Stimulated activated naive CD8-positive, alpha-beta T cell treated with anti-CD3 and anti-CD28 coated beads, Interleukin-15, amount 100 ng/mL, for 72 hours (primary cell): ENCODE results near the gene DLG5.

ENCODE experiments used
- ATAC-seq: fragments of 150-1000 bp; cut with Tn5 transposase; 2 replicates; pipeline ENCODE4 v1.10.0; 2021; ENCODE audit warnings: mild to moderate bottlenecking, moderate library complexity
- DNase-seq, 2 donors: peaks; one replicate each; pipeline ENCODE4 v3.0.0; 2021 to 2022
- H3K27ac Mint-ChIP-seq, 2 donors: one replicate each; pipeline ENCODE4 v1.8.0; 2022; ENCODE audit warnings: mild to moderate bottlenecking in 2 of 2, mixed read lengths in 2 of 2, moderate library complexity in 2 of 2
- H3K27me3 Mint-ChIP-seq: one replicate; pipeline ENCODE4 v1.8.0; 2022; ENCODE audit warnings: mixed read lengths
- H3K4me1 Mint-ChIP-seq: one replicate; pipeline ENCODE4 v1.8.0; 2022; ENCODE audit warnings: mild to moderate bottlenecking, mixed read lengths
- H3K4me3 Mint-ChIP-seq, 2 donors: one replicate each; pipeline ENCODE4 v1.8.0; 2022; ENCODE audit warnings: mild to moderate bottlenecking in 2 of 2, mixed read lengths in 2 of 2, moderate library complexity in 1 of 2
- H3K9me3 Mint-ChIP-seq, 2 donors: one replicate each; pipeline ENCODE4 v1.8.0; 2022; ENCODE audit warnings: mixed read lengths in 2 of 2

The DLG5 gene

DNA sequence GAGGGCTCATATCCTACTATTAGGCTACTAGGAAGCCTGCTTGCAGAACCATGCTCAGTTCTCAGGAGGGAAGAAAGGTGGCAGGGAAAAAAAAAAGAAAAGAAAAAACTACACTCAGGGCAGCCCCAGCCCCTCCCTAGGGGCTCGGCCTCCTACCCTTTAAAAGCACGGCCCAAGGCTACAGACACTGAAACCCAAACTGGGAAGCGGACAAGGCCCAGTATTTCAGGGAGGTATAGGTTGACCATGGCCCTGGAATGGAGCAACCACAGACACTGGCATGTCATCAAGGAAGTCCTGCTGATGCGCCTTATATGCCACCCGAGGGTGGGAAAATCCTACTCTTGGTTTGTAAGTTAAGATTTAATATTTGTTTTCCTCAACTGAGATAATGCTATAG, 50.8 kb downstream of the DLG5 start:
- no peak overlapping the region for H3K4me3 Mint-ChIP-seq

DNA sequence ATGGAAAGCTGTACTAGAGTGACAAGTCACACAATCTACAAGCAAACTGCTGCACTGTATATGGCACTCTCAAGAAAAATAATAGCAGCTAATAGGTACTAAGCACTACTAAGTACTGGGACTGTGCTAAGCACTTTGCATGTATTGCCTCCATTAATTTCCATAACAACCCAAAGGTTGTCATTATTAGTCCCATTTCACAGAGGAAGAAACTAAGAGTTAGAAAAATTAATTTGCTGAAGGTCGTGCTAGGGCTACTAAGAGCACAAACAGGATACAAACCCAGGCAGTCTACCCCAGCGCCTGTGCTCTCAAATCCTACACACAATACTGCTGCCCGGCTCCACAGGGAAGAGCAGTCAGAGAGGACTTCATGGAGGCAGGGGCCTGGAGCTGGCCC, 51.7 kb downstream of the DLG5 start:
- ATAC-seq, result no peak
- H3K9me3 Mint-ChIP-seq, result no peaks in the 10 kb centered on the region
- no peak overlapping the region for H3K4me3 Mint-ChIP-seq
- H3K27me3 Mint-ChIP-seq, result peaks cover 15% of the 10 kb centered on the region
- H3K27ac Mint-ChIP-seq, result no peak overlapping the region
- peaks cover 26% of the 10 kb centered on the region for H3K4me1 Mint-ChIP-seq
- DNase-seq, result no peak

More for the DNA sequence above, 50.8 kb downstream of the DLG5 start:
- peaks cover 15% of the 10 kb centered on the region for H3K27me3 Mint-ChIP-seq
- H3K27ac Mint-ChIP-seq, result no peak overlapping the region
- ATAC-seq (no peak), DNase-seq (no peak)
- H3K9me3 Mint-ChIP-seq, result no peaks in the 10 kb centered on the region
- peaks cover 26% of the 10 kb centered on the region for H3K4me1 Mint-ChIP-seq

GRCh38 chr10:77873536-77874380, 52.8 kb downstream of the DLG5 start:
- Mint-ChIP-seq H3K27ac (peak overlapping the region; percentile 89 to 91), H3K9me3 (no peaks in the 10 kb centered on the region), H3K27me3 (peaks cover 11% of the 10 kb centered on the region), H3K4me1 (peaks cover 26% of the 10 kb centered on the region), H3K4me3 (peak overlapping the region; percentile 5 to 59)
- DNase-seq (peak; percentile 66 to 77), ATAC-seq (peak; percentile 92)

GRCh38 chr10:77872947-77873535, 53.5 kb downstream of the DLG5 start:
- Mint-ChIP-seq H3K4me1 (peaks cover 23% of the 10 kb centered on the region), H3K9me3 (no peaks in the 10 kb centered on the region), H3K27ac (no peak overlapping the region), H3K4me3 (no peak overlapping the region), H3K27me3 (peaks cover 4% of the 10 kb centered on the region)
- no peak for ATAC-seq
- DNase-seq, result no peak

- no peaks in the 10 kb centered on the region for H3K9me3 Mint-ChIP-seq
- DNase-seq, result no peak
- no peak overlapping the region for H3K4me3 Mint-ChIP-seq
- peaks cover 16% of the 10 kb centered on the region for H3K4me1 Mint-ChIP-seq
- H3K27me3 Mint-ChIP-seq, result no peaks in the 10 kb centered on the region
- no peak for ATAC-seq
- H3K27ac Mint-ChIP-seq, result peak overlapping the region in 1 of 2 donors; percentile 22
Observed at GRCh38 chr10:77872151-77872946, 54.2 kb downstream of the DLG5 start.

GRCh38 chr10:77869626-77870420, 56.7 kb downstream of the DLG5 start:
- Mint-ChIP-seq H3K4me3 (no peak overlapping the region), H3K27me3 (no peaks in the 10 kb centered on the region), H3K27ac (no peak overlapping the region), H3K4me1 (peaks cover 25% of the 10 kb centered on the region), H3K9me3 (no peaks in the 10 kb centered on the region)
- no peak for ATAC-seq
- no peak for DNase-seq

- DNase-seq (no peak), ATAC-seq (no peak)
- peaks cover 18% of the 10 kb centered on the region for H3K4me1 Mint-ChIP-seq
- H3K27ac Mint-ChIP-seq, result no peak overlapping the region
- H3K9me3 Mint-ChIP-seq, result no peaks in the 10 kb centered on the region
- no peak overlapping the region for H3K4me3 Mint-ChIP-seq
- no peaks in the 10 kb centered on the region for H3K27me3 Mint-ChIP-seq
Observed at GRCh38 chr10:77868523-77868922, 58.0 kb downstream of the DLG5 start.

DNA sequence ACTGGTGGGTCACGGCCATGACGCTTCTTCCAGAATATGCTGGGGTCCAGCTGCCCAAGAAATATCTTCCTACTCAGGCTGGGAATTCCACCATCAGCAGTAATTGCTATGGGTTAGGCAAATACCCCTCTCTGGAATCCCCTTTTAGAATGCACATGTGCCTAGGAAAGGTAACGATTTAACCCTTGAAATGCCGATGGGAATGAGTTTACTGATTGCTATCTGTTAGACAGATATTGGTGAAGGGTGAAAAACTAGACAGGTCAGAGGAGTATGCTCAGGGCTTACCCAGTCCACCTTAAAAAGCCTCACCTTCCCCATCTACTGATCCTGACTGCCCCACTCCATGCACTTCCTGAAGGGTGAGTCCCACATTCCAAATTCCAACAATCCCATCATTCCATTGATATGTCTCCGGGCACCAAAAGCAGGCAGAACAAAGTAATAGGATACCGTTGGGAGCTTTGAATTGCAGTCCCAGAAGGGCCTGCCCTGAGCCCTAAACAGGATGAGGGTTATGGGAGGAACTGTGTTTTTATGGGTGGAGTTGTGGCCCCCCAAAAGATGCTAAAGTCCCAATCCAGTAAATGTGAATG, 59.3 kb downstream of the DLG5 start:
- no peak for DNase-seq
- Mint-ChIP-seq H3K9me3 (no peaks in the 10 kb centered on the region), H3K27me3 (no peaks in the 10 kb centered on the region), H3K27ac (no peak overlapping the region), H3K4me3 (no peak overlapping the region), H3K4me1 (peaks cover 9% of the 10 kb centered on the region)
- ATAC-seq, result no peak

DNA sequence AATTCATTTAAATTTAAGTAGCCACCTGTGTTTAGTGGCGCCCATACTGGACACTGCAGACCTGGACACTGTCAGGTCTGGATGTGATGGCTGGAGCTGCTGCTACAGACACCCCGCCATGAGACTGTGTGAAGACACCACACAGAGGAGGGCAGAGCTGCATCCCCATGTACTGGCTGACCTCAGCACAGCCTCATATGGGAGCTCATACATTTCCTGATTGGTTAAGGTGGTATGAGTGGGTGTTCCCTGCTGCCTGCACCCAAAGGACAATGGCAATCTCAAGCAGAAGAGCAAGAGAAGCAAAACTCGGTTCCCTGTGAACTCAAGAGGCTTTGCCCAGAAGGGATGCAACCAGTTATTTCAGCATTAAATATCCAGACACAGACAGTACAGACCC, 60.0 kb downstream of the DLG5 start:
- H3K27ac Mint-ChIP-seq, result no peak overlapping the region
- peaks cover 9% of the 10 kb centered on the region for H3K4me1 Mint-ChIP-seq
- DNase-seq, result no peak
- H3K4me3 Mint-ChIP-seq, result no peak overlapping the region
- no peaks in the 10 kb centered on the region for H3K9me3 Mint-ChIP-seq
- no peaks in the 10 kb centered on the region for H3K27me3 Mint-ChIP-seq
- ATAC-seq, result no peak

GRCh38 chr10:77865580-77866324, 60.8 kb downstream of the DLG5 start:
- H3K27ac Mint-ChIP-seq, result peak overlapping the region in 1 of 2 donors; percentile 19
- DNase-seq (no peak), ATAC-seq (no peak)
- peaks cover 9% of the 10 kb centered on the region for H3K4me1 Mint-ChIP-seq
- H3K27me3 Mint-ChIP-seq, result no peaks in the 10 kb centered on the region
- no peak overlapping the region for H3K4me3 Mint-ChIP-seq
- no peaks in the 10 kb centered on the region for H3K9me3 Mint-ChIP-seq

GRCh38 chr10:77864151-77864851, 62.3 kb downstream of the DLG5 start:
- no peak for DNase-seq
- H3K4me1 Mint-ChIP-seq, result peaks cover 9% of the 10 kb centered on the region
- H3K27ac Mint-ChIP-seq, result no peak overlapping the region
- no peaks in the 10 kb centered on the region for H3K27me3 Mint-ChIP-seq
- no peaks in the 10 kb centered on the region for H3K9me3 Mint-ChIP-seq
- no peak overlapping the region for H3K4me3 Mint-ChIP-seq
- ATAC-seq, result no peak

- Mint-ChIP-seq H3K4me3 (no peak overlapping the region), H3K27ac (no peak overlapping the region), H3K27me3 (no peaks in the 10 kb centered on the region), H3K9me3 (no peaks in the 10 kb centered on the region), H3K4me1 (peaks cover 9% of the 10 kb centered on the region)
- no peak for ATAC-seq
- DNase-seq, result no peak
Observed at GRCh38 chr10:77863446-77863845, 63.1 kb downstream of the DLG5 start.

- H3K27me3 Mint-ChIP-seq, result no peaks in the 10 kb centered on the region
- no peaks in the 10 kb centered on the region for H3K9me3 Mint-ChIP-seq
- H3K4me3 Mint-ChIP-seq, result no peak overlapping the region
- H3K4me1 Mint-ChIP-seq, result peaks cover 9% of the 10 kb centered on the region
- no peak overlapping the region for H3K27ac Mint-ChIP-seq
- ATAC-seq, result no peak
- no peak for DNase-seq
Observed at GRCh38 chr10:77862595-77862994, 64.0 kb downstream of the DLG5 start.

DNA sequence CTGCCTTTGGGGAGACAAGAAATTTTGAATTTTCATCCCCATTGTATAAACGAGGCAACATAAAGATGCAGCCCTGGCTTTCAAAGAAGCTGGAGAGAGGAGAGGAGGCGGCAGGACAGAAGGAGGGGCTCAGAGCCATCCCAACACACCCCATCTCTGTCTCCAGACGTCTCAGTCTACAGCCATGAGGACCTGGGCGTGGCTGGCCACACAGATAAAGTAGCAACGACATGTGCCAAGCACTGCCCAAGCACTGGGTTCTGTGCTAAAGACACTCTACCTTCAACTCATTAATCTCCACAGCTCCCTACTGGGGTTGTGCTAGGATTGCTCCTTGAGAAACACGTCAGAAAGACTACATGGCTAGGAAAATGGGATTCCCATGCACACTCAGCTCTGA, 65.2 kb downstream of the DLG5 start:
- Mint-ChIP-seq H3K9me3 (no peaks in the 10 kb centered on the region), H3K27me3 (no peaks in the 10 kb centered on the region), H3K4me3 (no peak overlapping the region), H3K4me1 (peaks cover 9% of the 10 kb centered on the region), H3K27ac (no peak overlapping the region)
- ATAC-seq (no peak), DNase-seq (no peak)
